Adipose tissue (tissue), 3 donors: Measurements from ENCODE around the gene ARFGEF2. TPM values are rescaled to one million over a fixed set of nuclear protein-coding genes. Genes with fewer than 3 reads are reported as not detected.

Experiments used
- polyA plus RNA-seq, 3 donors: library from polyadenylated mRNA; stranded (reverse); fragments of 200-250 nt; gene quantifications; one replicate each; pipeline ENCODE4 v1.2.3, GENCODE V29; 2013
- donor health status: healthy with polysubstance abuse.
- donor health status: Bipolar disorder and iron deficiency.
- donor health status: healthy.

Gene ARFGEF2
- polyA plus RNA-seq, 3 donors: 8.1 to 10.0 (median 9.6) TPM

Other genes starting within 250 kb of the ARFGEF2 start
- 10 to 100 TPM in 2 of 3 donors, 1 to 10 TPM in 1; 3.3 to 22.8 (median 21.5) TPM for gene PREX1, start 93.7 kb upstream of the ARFGEF2 start, polyA plus RNA-seq
- gene CSE1L, start 124.6 kb downstream of the ARFGEF2 start, polyA plus RNA-seq: 10 to 100 TPM; 14.2 to 27.6 (median 21.0) TPM